Stimulated activated CD8-positive, alpha-beta memory T cell treated with anti-CD3 and anti-CD28 coated beads, Interleukin-12 subunit alpha, Interleukin-12 subunit beta, amount 100 ng/mL, for 24 hours (primary cell): ENCODE results near the gene STK4.

Experiments used
- DNase-seq: peaks from one replicate; pipeline ENCODE4 v3.0.0-alpha.2; 2020; ENCODE audit errors: extremely low read depth

Gene STK4

DNA sequence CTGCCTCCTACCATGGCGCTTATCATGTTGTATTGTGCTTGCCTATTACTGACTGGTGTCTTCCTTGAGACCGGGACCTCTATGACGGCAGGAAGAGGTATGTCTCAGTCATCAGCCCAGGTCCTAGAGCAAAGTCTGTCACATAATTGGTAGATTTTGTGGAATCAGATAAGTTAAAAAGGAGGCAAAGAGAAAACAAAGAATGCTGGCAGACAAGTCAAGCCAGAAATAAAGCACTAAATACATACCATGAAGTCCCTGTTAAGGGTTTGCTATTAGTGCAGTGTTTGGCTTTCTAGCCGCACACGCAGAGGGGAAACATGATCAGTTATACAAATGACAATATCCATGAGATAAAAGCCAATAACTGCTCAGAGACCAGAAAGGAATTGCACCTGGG is 12.1 kb upstream of the STK4 start:
- no peak for DNase-seq

DNA sequence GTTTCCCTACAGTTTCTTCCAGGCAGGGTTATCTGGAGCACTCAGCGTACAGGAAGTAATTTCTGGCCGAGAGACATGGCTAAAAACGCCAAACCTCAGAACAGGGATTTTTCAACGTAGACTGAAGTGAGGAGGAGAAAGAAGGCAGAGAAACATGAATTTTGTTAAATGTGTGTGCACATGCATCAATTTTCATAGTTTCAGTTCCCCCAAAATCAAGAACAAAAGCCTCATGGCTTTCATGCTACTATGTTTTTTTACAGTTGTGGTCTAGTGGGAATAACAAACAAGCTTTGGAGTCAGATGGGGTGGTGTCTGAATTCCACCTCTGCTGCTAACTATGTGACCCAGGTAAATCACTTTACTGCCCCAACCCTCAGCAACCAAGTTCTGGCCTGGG is 11.0 kb upstream of the STK4 start:
- DNase-seq: no peak

DNA sequence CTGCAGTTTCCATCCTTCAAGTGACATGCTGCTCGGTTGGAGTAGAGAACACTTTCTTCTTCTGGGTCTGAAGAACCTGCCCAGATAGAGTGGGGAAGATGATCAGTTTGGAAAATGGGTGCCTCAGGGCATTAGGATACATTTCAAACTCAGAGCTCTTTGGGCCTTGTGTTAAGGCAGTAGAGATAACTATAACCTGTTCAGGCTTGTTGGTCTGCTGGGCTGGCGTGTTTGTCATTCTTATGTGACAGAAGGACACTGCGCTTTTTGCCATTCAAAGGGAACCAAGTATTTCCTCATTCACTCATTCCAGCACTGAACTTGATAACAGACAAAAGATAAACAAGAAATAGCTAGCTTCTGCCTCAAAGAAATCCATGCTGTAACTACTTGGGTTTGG is 9.9 kb upstream of the STK4 start:
- DNase-seq: no peak

GRCh38 chr20:44958276-44958675 is 8.0 kb upstream of the STK4 start:
- DNase-seq: no peak

GRCh38 chr20:44959082-44959637 is 7.2 kb upstream of the STK4 start:
- no peak for DNase-seq

DNA sequence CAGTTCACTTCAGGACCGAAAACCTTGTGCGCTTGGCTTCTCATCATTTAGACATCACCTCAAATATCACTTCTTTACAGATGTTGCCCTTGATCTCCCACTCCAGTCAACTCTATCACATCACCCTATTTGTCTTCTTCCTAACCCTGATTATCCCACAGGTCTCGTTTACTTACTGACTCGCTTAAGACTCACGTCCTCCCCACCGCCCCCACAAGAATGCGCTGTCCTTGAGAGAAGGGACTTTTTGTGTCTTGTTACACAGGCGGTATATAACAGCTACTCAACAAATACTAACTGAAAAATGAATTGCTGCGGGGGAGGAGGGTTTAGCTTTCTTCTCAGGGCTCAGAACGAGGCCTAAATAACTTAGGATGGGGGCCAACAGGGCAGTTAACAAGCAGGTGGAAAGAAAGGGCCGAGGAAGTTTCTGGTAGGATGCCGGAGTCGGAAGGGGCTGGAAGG is 6.6 kb upstream of the STK4 start:
- peak; percentile 49 for DNase-seq

- DNase-seq: peak; percentile 93
Observed at GRCh38 chr20:44960103-44960852, 6.0 kb upstream of the STK4 start, which contains the start of gene TOMM34. Gene TOMM34, minus strand, starts transcription at chr20:44960397. Its CDS starts 64 bp downstream, at chr20:44960333.

GRCh38 chr20:44961011-44961869 is 5.1 kb upstream of the STK4 start:
- no peak for DNase-seq

DNA sequence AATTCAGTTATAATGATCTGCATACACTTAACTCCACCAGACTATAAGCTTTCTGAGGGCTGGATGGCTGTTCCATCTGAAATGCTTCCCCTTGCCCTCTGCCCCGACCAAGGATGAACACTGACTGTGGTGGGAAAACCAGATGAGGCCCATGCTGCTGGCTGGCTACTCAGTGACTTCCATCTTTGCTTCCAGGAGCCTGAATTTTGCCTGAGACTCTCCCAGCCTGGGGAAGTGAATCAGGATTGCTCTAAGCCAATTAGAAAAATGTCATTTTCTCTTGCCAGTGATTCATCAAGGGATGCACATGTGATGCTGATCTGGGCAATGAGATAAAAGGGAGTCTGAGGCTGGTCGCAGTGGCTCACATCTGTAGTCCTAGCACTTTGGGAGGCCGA is 4.4 kb upstream of the STK4 start:
- DNase-seq: no peak

GRCh38 chr20:44962483-44962882 is 3.8 kb upstream of the STK4 start:
- DNase-seq: no peak

GRCh38 chr20:44963325-44964215 is 2.7 kb upstream of the STK4 start:
- DNase-seq: no peak

GRCh38 chr20:44965651-44966029 is 672 bp upstream of the STK4 start:
- no peak for DNase-seq

DNA sequence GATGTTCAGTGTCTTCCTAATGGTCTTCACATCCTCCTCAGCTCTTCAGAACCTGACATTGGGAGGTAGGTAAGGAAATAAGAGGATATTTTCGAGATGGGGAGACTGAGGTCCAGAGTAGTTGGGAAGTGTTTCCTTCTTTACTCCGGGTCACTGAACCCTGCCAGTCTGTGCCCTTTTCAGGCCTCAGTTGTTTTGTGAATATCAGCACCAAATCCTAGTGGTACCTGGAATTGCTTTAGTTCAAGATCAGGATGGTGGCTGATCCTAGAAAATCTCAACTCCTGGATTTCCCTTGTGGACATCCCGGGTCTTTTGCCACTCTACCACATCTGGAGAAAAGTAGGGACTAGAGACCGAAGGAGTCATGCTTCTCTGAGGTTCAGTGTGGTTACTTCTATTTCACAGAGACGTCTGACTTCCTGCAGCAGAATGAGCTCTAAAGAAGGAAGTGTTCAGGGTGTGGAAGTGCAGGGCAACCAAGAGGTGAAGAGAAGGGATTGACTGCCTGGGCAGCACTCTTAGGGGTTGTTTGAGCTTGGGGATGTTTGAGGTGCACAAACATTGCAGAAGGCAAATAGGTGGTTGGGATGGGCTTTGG is 995 bp downstream of the STK4 start:
- DNase-seq: no peak

DNA sequence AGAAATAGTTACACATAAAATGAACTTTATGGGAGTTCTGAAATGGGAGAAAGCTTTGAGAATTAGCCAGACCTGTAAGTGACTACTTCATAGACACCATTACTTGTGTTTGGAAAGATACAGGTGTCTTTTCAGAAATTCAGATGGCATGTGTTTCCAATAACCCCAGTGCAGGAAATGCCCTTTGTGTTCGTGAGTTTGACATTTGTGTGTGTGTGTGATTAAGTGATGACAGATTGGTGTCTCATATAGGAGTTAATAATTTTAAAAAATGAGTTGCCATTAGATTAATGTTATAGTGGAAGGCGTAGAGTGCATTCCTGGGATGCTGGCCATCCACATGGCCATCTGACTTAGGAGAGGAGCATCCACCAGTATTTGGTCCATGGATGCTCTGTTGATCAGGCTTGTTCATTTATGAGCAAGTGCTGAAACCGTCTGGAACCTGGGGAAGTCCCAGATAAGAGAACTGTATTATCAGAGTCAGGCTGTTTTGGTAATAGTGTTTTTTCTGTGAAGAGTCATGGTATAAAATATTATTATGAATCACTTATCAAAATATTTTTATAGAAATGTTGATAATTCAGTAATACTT is 3.1 kb downstream of the STK4 start:
- no peak for DNase-seq

DNA sequence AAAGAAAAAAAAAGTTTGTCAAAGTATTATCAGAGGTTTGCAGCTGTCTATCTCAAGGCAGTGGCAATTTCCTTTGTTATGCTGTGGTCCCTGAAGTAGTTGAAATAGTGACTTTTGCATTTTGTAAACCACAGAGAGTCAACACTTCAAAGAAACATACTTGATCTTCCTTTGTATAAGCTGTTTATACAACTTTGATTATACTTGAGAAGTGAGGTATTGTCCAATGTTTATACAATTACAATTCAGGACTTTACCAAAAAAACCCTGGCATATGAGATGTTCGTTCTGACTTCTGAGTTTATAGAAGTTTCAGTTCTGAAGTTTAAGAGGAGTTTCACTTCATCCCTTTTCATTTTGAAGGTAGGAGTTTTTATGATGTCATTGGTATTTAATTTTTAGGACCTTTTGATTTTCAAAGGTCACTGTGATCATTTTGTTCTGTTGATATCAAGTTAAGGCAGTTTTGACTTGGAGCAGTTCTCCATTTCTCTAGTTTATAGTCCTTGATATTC is 4.0 kb downstream of the STK4 start:
- DNase-seq: no peak

GRCh38 chr20:44973053-44973452 is 6.7 kb downstream of the STK4 start:
- no peak for DNase-seq

- no peak for DNase-seq
Observed at GRCh38 chr20:44976698-44977097, 10.4 kb downstream of the STK4 start.

GRCh38 chr20:44979090-44979621 is 12.8 kb downstream of the STK4 start:
- DNase-seq: no peak

DNA sequence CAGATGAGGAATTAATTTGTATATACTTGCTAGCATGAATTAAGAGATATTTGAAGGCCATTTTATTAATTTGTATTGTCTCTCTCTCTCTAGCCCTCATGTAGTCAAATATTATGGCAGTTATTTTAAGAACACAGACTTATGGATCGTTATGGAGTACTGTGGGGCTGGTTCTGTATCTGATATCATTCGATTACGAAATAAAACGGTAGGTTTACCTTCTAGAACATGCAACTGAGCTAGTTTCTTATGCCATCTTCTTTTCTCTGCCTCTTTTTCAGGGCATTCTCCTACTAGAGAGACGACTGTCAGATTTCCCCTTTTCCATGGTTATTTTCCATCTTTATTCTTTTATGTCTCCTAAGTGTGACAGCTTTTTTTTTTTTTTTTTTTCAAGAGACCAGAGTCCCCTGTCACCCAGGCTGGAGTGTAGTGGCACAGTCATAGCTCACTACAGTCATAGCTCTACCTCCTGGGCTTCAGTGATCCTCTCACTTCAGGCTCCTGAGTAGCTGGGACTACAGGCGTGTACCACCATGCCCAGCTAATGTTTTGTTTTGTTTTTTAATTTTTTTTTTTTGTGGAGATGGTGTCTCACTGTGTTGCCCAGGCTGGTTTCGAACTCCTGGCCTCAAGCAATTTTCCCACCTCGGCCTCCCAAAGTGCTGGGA is 15.6 kb downstream of the STK4 start:
- DNase-seq: no peak
